Panc1 (cell line): ENCODE data around the gene CAPN3. TPM values are rescaled to one million over a fixed set of nuclear protein-coding genes. Genes with fewer than 3 reads are reported as not detected.

ENCODE experiments used
- ATAC-seq: fragments of 200-7000 bp; cut with Tn5 transposase; 2 replicates; pipeline ENCODE4 v1.9.1; 2020; ENCODE audit warnings: mild to moderate bottlenecking, moderate library complexity
- BruUV-seq: library from RNA; stranded (reverse); fragments of 400-500 nt; replicated peaks from 2 replicates; lab custom pipeline; 2021; lab: Mats Ljungman, UMichigan
- CTCF ChIA-PET: fragments of 300-600 bp; sonication (Branson Sonifier 250); formaldehyde crosslinking; loops from one replicate; lab custom pipeline; 2022; ENCODE audit warnings: antibody characterized with exemption; lab: Charles Lee
- POLR2A ChIA-PET: fragments of 300-600 bp; sonication (Branson Sonifier 250); formaldehyde crosslinking; loops from one replicate; lab custom pipeline; 2022; ENCODE audit warnings: antibody characterized with exemption; lab: Charles Lee
- DNase-seq: peaks from one replicate; pipeline ENCODE4 v3.0.0-alpha.2; 2010; ENCODE audit warnings: low read depth, low spot score
- H3K27ac ChIP-seq: 2 replicates; pipeline ENCODE4 v1.5.1; 2011; ENCODE audit warnings: mild to moderate bottlenecking, low read length, inconsistent platforms
- H3K27me3 ChIP-seq: fragments of 200-500 bp; sonication (Bioruptor generic); 2 replicates; pipeline ENCODE4 v1.6.0; 2014; ENCODE audit warnings: low read length, inconsistent platforms; ENCODE audit not compliant: control insufficient read depth, insufficient read depth
- H3K36me3 ChIP-seq: fragments of 200-500 bp; sonication (Bioruptor generic); 2 replicates; pipeline ENCODE4 v1.5.1; 2014; ENCODE audit warnings: inconsistent platforms, mild to moderate bottlenecking, low read length, moderate library complexity; ENCODE audit not compliant: control insufficient read depth, insufficient read depth
- H3K4me1 ChIP-seq: 2 replicates; pipeline ENCODE4 v1.5.1; 2011; ENCODE audit warnings: inconsistent platforms, mild to moderate bottlenecking, low read length, moderate library complexity; ENCODE audit not compliant: control insufficient read depth, insufficient read depth
- H3K4me3 ChIP-seq, 2 experiments: 2 replicates each; pipeline ENCODE4 v1.5.1; 2011 to 2012; ENCODE audit warnings: low read depth in 2 of 2, low read length in 2 of 2, mild to moderate bottlenecking in 2 of 2, inconsistent platforms in 1 of 2, moderate library complexity in 1 of 2
- H3K9me3 ChIP-seq: fragments of 200-500 bp; sonication (Bioruptor generic); 2 replicates; pipeline ENCODE4 v1.5.1; 2014; ENCODE audit warnings: low read depth, mild to moderate bottlenecking, inconsistent platforms, low read length, moderate library complexity; ENCODE audit not compliant: control insufficient read depth, insufficient read depth
- POLR2AphosphoS5 ChIP-seq: IDR thresholded peaks from 2 replicates; pipeline ENCODE4 v1.6.1; 2012; ENCODE audit warnings: mild to moderate bottlenecking, low read depth, low read length, moderate library complexity
- SIN3A ChIP-seq: IDR thresholded peaks from 2 replicates; pipeline ENCODE4 v1.6.1; 2012; ENCODE audit warnings: low read depth, mild to moderate bottlenecking, low read length, moderate library complexity, borderline replicate concordance; ENCODE audit not compliant: insufficient read depth
- TCF7L2 ChIP-seq: IDR thresholded peaks from 2 replicates; pipeline ENCODE4 v1.6.1; 2011; ENCODE audit warnings: mild to moderate bottlenecking, low read depth, low read length, inconsistent platforms
- in situ Hi-C: cut with HindIII; loops from 2 replicates; pipeline ENCODE4 v1.10.0; 2016; ENCODE audit warnings: low sequenced_read_pairs, low pct_unique_long_range_greater_than_20kb
- intact Hi-C: fragments of 100-400 bp; cut with micrococcal nuclease; formaldehyde crosslinking; loops from one replicate; pipeline ENCODE4 v1.10.0; 2022; ENCODE audit not compliant: unreplicated experiment
- total RNA-seq: library from RNA; stranded (reverse); gene quantifications from one replicate; pipeline ENCODE4 v1.2.1, GENCODE V29; 2021; ENCODE audit not compliant: unreplicated experiment
- TF ChIP-seq, protein P1 (sequence below), 2 experiments: IDR thresholded peaks; 2 replicates each; pipeline ENCODE4 v1.6.1; 2011 to 2012; ENCODE audit warnings: low read depth in 2 of 2, control low read depth in 1 of 2, low read length in 1 of 2, mild to moderate bottlenecking in 1 of 2, moderate library complexity in 1 of 2; ENCODE audit not compliant: insufficient read depth in 1 of 2
- TF ChIP-seq, protein P2 (sequence below): fragments of 450-650 bp; IDR thresholded peaks from 2 replicates; pipeline ENCODE4 v1.5.1; 2017; ENCODE audit warnings: mild to moderate bottlenecking

The CAPN3 gene
- total RNA-seq, 1 experiment from 2014 or later: 0.31 TPM

DNA sequence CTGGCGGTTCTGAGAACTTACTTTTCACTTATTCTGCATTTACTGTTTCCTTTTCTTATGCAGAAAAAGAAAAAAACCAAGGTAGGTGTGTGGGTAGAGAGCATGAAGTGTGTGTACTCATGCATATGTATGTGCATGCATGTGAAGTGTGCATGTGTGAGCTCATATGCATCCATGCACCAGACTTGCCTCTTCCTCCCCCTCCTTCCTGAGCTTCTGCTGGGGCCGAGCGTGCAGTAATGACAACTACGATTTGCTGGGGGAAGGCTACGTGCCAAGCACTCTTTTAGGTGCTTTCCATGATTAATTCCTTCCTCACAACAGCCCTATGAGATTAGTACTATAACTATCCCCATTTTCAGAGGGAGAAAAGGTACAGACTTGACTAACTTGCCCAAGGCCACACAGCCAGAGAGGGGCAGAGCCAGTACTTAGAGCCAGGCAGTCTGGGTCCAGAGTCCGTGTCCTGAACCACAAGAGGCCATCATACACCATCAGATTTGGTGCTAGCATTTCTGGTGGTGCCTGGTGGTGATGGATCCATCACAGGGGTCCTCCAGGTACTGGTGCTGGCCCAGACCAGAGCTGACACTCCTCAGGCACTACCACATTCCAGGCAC lies 46.7 kb downstream of the CAPN3 start:
- no TSS peak for BruUV-seq
- no peak for ATAC-seq
- no peak for DNase-seq
- Histone ChIP-seq H3K27ac (no peak overlapping the region), H3K36me3 (no peaks in the 10 kb centered on the region), H3K9me3 (no peaks in the 10 kb centered on the region), H3K27me3 (no peaks in the 10 kb centered on the region), H3K4me3 (no peak overlapping the region), H3K4me1 (no peaks in the 10 kb centered on the region)
- ChIA-PET POLR2A (no interaction called here), CTCF (no interaction called here)
- in situ Hi-C loops: no loop called here
- intact Hi-C loops: no loop called here
- TF ChIP-seq POLR2AphosphoS5 (no peak), TCF7L2 (no peak), SIN3A (no peak)
- TF ChIP-seq, protein P1, sequence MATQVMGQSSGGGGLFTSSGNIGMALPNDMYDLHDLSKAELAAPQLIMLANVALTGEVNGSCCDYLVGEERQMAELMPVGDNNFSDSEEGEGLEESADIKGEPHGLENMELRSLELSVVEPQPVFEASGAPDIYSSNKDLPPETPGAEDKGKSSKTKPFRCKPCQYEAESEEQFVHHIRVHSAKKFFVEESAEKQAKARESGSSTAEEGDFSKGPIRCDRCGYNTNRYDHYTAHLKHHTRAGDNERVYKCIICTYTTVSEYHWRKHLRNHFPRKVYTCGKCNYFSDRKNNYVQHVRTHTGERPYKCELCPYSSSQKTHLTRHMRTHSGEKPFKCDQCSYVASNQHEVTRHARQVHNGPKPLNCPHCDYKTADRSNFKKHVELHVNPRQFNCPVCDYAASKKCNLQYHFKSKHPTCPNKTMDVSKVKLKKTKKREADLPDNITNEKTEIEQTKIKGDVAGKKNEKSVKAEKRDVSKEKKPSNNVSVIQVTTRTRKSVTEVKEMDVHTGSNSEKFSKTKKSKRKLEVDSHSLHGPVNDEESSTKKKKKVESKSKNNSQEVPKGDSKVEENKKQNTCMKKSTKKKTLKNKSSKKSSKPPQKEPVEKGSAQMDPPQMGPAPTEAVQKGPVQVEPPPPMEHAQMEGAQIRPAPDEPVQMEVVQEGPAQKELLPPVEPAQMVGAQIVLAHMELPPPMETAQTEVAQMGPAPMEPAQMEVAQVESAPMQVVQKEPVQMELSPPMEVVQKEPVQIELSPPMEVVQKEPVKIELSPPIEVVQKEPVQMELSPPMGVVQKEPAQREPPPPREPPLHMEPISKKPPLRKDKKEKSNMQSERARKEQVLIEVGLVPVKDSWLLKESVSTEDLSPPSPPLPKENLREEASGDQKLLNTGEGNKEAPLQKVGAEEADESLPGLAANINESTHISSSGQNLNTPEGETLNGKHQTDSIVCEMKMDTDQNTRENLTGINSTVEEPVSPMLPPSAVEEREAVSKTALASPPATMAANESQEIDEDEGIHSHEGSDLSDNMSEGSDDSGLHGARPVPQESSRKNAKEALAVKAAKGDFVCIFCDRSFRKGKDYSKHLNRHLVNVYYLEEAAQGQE (IDR thresholded peaks at IDR 0.05; ENCODE audit: insufficient read depth in 1 of 2, low read depth in 2 of 2, low read length in 1 of 2): no peak
- TF ChIP-seq, protein P2, sequence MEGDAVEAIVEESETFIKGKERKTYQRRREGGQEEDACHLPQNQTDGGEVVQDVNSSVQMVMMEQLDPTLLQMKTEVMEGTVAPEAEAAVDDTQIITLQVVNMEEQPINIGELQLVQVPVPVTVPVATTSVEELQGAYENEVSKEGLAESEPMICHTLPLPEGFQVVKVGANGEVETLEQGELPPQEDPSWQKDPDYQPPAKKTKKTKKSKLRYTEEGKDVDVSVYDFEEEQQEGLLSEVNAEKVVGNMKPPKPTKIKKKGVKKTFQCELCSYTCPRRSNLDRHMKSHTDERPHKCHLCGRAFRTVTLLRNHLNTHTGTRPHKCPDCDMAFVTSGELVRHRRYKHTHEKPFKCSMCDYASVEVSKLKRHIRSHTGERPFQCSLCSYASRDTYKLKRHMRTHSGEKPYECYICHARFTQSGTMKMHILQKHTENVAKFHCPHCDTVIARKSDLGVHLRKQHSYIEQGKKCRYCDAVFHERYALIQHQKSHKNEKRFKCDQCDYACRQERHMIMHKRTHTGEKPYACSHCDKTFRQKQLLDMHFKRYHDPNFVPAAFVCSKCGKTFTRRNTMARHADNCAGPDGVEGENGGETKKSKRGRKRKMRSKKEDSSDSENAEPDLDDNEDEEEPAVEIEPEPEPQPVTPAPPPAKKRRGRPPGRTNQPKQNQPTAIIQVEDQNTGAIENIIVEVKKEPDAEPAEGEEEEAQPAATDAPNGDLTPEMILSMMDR: no peak

DNA sequence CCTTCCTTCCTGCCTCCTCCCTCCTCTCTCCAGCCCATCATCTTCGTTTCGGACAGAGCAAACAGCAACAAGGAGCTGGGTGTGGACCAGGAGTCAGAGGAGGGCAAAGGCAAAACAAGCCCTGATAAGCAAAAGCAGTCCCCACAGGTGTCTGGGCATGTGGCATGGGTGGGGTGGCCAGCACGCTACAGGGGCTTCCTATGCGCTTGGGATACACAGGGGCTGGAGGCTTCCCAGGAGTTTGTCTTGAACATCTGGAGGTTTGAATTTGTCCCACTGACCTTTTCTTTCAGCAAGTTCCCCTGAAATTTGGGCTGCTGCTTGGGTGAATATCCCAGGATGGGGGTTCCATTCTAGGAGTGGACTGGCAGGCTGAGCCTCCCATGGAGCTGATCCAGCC lies 48.9 kb downstream of the CAPN3 start:
- no TSS peak for BruUV-seq
- Histone ChIP-seq H3K9me3 (no peaks in the 10 kb centered on the region), H3K4me1 (no peaks in the 10 kb centered on the region), H3K4me3 (no peak overlapping the region), H3K27me3 (no peaks in the 10 kb centered on the region), H3K27ac (no peak overlapping the region), H3K36me3 (0 out of 2 replicates have a peak, but pooled peaks cover 3% of the 10 kb centered on the region)
- intact Hi-C loops (no loop called here), in situ Hi-C loops (no loop called here)
- TF ChIP-seq TCF7L2 (no peak), POLR2AphosphoS5 (no peak), SIN3A (no peak)
- TF ChIP-seq, protein P2: no peak
- TF ChIP-seq, protein P1 (IDR thresholded peaks at IDR 0.05; ENCODE audit: insufficient read depth in 1 of 2, low read depth in 2 of 2, low read length in 1 of 2): no peak
- ChIA-PET POLR2A (interaction anchor here (0.7 kb wide), 1 partner anchor 21 kb away, joined by 3 read pairs; no protein-coding TSS in a partner anchor), CTCF (no interaction called here)
- DNase-seq (no peak), ATAC-seq (no peak)
